RWPE2 (cell line): ENCODE data around the gene HLTF.

Experiments used
- ATAC-seq: fragments of 200-7000 bp; cut with Tn5 transposase; 3 replicates; pipeline ENCODE4 v1.9.1; 2021; ENCODE audit warnings: low read depth
- DNase-seq: peaks from one replicate; pipeline ENCODE4 v3.0.0-alpha.2; 2020; ENCODE audit warnings: low spot score
- H3K27ac ChIP-seq: fragments of 450-650 bp; 2 replicates; pipeline ENCODE4 v1.5.1; 2017; ENCODE audit warnings: mild to moderate bottlenecking; ENCODE audit not compliant: poor library complexity, severe bottlenecking
- H3K27me3 ChIP-seq: fragments of 250-450 bp; sonication (Bioruptor Pico); 2 replicates; pipeline ENCODE4 v1.5.1; 2021; ENCODE audit warnings: mild to moderate bottlenecking, moderate library complexity; ENCODE audit not compliant: insufficient read depth, poor library complexity, severe bottlenecking
- H3K36me3 ChIP-seq: fragments of 250-450 bp; sonication (Bioruptor Pico); 2 replicates; pipeline ENCODE4 v1.5.1; 2020; ENCODE audit warnings: low read depth, mild to moderate bottlenecking, moderate library complexity
- H3K4me1 ChIP-seq: fragments of 250-450 bp; sonication (Bioruptor Pico); 2 replicates; pipeline ENCODE4 v1.5.1; 2021; ENCODE audit warnings: mild to moderate bottlenecking, moderate library complexity; ENCODE audit not compliant: insufficient read depth, poor library complexity, severe bottlenecking
- H3K4me3 ChIP-seq: fragments of 250-450 bp; sonication (Bioruptor Pico); 2 replicates; pipeline ENCODE4 v1.5.1; 2021; ENCODE audit warnings: mild to moderate bottlenecking, moderate library complexity; ENCODE audit not compliant: severe bottlenecking
- H3K9me3 ChIP-seq: fragments of 250-450 bp; sonication (Bioruptor Pico); 2 replicates; pipeline ENCODE4 v1.5.1; 2021; ENCODE audit warnings: mild to moderate bottlenecking, moderate library complexity; ENCODE audit not compliant: severe bottlenecking
- TF ChIP-seq, protein P1 (sequence below): fragments of 450-650 bp; IDR thresholded peaks from one replicate; pipeline ENCODE4 v1.5.1; 2017; ENCODE audit warnings: mild to moderate bottlenecking, moderate library complexity; ENCODE audit not compliant: poor library complexity, severe bottlenecking

Gene HLTF

DNA sequence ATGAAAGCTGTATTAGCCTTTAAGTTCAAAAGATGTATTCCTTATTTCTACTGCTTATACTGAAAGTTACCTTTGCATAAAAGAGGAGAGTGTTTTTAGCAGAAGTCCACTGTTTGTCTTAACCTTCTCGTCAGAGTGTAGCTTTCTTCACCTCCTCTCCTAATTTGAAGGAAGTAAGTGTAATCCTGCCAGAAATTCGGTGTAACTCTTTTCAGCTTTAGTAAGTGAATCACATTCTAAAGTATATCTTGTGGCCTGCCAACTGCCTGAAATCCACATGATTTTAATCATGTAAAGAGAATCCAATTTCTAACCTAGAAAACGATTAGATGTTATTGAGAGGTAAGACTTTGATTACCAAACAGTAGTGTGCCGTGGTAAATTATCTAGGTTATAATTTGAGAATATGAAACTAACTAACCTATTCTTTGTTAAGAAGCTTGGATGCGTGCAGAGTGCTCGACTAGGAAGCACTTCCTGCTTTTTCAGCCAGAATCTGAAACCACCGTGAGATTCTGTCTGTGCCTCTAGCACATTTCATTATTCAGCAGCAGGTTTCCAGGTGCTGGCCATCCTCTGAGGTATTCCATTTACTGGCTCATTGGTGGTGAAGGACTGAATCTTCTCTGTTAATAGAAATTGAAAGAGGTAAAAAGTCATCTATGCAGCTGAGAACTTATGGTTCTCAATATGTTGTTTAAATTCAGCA, 87.5 kb downstream of the HLTF start:
- H3K27ac ChIP-seq = no peak overlapping the region
- H3K36me3 ChIP-seq = peaks cover 29% of the 10 kb centered on the region
- DNase-seq (no peak), ATAC-seq (no peak)
- no peaks in the 10 kb centered on the region for H3K9me3 ChIP-seq
- TF ChIP-seq, protein P1, sequence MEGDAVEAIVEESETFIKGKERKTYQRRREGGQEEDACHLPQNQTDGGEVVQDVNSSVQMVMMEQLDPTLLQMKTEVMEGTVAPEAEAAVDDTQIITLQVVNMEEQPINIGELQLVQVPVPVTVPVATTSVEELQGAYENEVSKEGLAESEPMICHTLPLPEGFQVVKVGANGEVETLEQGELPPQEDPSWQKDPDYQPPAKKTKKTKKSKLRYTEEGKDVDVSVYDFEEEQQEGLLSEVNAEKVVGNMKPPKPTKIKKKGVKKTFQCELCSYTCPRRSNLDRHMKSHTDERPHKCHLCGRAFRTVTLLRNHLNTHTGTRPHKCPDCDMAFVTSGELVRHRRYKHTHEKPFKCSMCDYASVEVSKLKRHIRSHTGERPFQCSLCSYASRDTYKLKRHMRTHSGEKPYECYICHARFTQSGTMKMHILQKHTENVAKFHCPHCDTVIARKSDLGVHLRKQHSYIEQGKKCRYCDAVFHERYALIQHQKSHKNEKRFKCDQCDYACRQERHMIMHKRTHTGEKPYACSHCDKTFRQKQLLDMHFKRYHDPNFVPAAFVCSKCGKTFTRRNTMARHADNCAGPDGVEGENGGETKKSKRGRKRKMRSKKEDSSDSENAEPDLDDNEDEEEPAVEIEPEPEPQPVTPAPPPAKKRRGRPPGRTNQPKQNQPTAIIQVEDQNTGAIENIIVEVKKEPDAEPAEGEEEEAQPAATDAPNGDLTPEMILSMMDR = no peak
- H3K4me1 ChIP-seq = no peaks in the 10 kb centered on the region
- no peak overlapping the region for H3K4me3 ChIP-seq
- no peaks in the 10 kb centered on the region for H3K27me3 ChIP-seq

DNA sequence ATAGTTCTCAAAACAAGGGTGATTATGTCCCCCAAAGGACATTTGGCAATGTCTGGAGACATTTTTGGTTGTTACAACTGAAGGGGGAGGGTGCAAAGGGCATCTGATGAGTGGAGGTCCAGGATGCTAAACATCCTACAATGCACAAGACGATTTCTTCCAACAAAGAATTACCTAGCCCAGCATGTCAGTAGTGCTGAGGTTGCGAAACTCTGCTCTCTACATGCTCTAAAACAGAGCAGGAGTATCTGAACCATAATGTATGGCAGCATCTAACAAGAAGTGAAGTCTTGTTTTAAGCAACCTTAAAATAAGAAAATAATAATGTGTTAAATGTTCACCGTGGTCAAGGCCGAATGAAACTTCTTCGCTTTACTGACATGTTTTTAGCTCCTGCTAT, 88.0 kb downstream of the HLTF start:
- DNase-seq (no peak), ATAC-seq (no peak)
- H3K27me3 ChIP-seq = no peaks in the 10 kb centered on the region
- H3K9me3 ChIP-seq = no peaks in the 10 kb centered on the region
- TF ChIP-seq, protein P1 = no peak
- H3K4me1 ChIP-seq = no peaks in the 10 kb centered on the region
- H3K27ac ChIP-seq = no peak overlapping the region
- H3K4me3 ChIP-seq = no peak overlapping the region
- H3K36me3 ChIP-seq = peaks cover 29% of the 10 kb centered on the region

DNA sequence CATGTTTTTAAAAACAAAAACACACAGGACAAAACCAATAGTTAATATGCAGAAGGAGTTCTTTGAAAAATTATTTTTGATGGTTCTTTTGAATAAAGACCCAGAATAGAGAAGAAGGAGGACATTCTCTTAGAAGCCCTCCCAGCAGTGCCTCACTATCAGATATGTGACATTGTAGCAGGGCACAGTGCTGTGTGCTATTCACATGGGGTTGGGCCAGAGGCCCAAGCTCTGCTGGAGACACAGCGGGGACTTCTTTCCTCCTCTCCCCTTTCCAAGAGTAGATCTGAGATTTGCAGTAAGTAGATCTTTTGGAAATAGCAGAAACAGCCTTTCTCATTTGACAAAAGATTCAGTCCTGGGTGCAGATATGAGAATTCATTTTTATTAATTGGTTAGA, 88.7 kb downstream of the HLTF start:
- H3K4me1 ChIP-seq = no peaks in the 10 kb centered on the region
- H3K9me3 ChIP-seq = no peaks in the 10 kb centered on the region
- no peaks in the 10 kb centered on the region for H3K27me3 ChIP-seq
- no peak overlapping the region for H3K4me3 ChIP-seq
- no peak for ATAC-seq
- TF ChIP-seq, protein P1 = no peak
- no peak for DNase-seq
- H3K36me3 ChIP-seq = peaks cover 29% of the 10 kb centered on the region
- no peak overlapping the region for H3K27ac ChIP-seq

DNA sequence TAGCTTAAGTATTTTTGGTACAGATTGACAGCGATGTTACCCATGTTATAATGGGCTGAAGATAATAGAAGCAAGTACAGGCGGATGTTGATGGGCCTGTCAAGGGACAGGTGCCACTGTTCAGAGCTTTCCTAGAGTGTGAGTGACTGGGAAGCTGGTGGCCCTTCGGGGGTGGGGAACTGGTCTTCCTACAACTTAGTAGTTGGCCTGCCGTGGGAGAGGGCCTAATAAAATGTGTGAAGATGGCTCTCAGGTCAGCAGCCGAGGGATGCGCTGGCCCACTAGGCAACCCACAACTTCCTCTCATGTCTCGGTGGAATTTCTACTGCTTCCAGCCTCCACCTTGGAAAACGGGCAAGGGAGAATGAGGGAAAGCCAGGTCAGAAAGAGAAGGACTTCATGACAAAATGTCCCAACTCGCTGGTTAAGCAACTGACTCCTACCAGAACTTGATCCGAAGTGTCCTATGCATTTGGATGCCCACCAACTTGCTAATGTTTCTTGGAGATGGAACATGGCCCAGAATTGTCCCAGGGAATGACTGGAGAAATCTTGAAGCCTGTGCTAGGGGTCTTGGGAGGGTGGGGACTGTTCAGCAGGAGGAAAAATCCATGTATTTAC, 93.6 kb downstream of the HLTF start:
- TF ChIP-seq, protein P1 = no peak
- Histone ChIP-seq H3K4me1 (no peaks in the 10 kb centered on the region), H3K36me3 (peaks cover 19% of the 10 kb centered on the region), H3K27ac (no peak overlapping the region), H3K9me3 (no peaks in the 10 kb centered on the region), H3K4me3 (peak overlapping the region; percentile 79), H3K27me3 (no peaks in the 10 kb centered on the region)
- no peak for DNase-seq
- no peak for ATAC-seq

DNA sequence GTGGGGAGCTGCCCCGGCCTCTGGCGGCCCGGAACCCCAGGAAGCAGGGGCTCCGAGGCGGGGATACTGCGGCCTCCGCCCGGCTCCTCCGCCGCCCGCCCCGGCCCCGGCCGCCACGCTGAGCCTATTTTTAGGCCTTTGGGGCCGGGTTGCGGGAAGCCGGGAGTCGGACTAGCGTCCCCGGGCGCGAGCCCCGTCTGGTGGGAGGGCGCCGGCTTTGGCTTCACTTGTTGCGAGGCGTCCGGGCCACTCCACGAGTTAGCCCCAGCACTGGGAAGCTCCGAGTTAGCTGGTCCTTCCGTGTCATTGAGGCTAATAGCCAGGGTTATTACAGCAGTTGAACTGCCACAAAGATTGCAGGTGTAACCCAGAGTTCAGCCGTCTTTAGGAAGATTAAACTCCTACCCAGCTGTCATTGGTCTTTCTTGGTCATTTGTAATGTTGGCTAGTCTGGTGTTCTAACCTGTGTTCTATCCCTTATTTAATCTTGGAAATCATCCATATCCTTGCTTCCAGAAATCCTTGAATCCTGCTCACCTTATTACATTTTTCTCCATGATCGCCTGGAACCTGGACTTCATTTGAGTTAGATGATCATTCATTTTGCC, 94.2 kb downstream of the HLTF start:
- peak overlapping the region; percentile 79 for H3K4me3 ChIP-seq
- no peaks in the 10 kb centered on the region for H3K9me3 ChIP-seq
- DNase-seq = no peak
- TF ChIP-seq, protein P1 = no peak
- peaks cover 19% of the 10 kb centered on the region for H3K36me3 ChIP-seq
- peak; percentile 50 for ATAC-seq
- H3K4me1 ChIP-seq = no peaks in the 10 kb centered on the region
- H3K27me3 ChIP-seq = no peaks in the 10 kb centered on the region
- H3K27ac ChIP-seq = peak overlapping the region; percentile 37
